Gastroesophageal sphincter (tissue), 3 donors: ENCODE results near the gene KRTAP10-2.

Source experiments
- CTCF ChIP-seq, 4 experiments: fragments of 200-600 bp in 2 of 4; fragments of 450-650 bp in 2 of 4; sonication (generic) in 1 of 4; IDR thresholded peaks; one replicate each; pipeline ENCODE4 v1.5.1; 2017 to 2019; ENCODE audit warnings: antibody characterized with exemption in 4 of 4, mild to moderate bottlenecking in 2 of 4, moderate library complexity in 2 of 4
- POLR2A ChIP-seq, 2 donors: fragments of 450-650 bp; IDR thresholded peaks; one replicate each; pipeline ENCODE4 v1.6.1; 2017; ENCODE audit warnings: antibody characterized with exemption in 2 of 2, mild to moderate bottlenecking in 2 of 2, moderate library complexity in 1 of 2
- POLR2AphosphoS5 ChIP-seq: sonication (generic); formaldehyde crosslinking; IDR thresholded peaks from one replicate; pipeline ENCODE4 v1.6.1; 2017; ENCODE audit warnings: antibody characterized with exemption

- TF ChIP-seq POLR2AphosphoS5 (no peak), CTCF (IDR thresholded peaks at IDR 0.05) (no peak), POLR2A (IDR thresholded peaks at IDR 0.05) (no peak)
Measured at GRCh38 chr21:44511938-44512275, 39.4 kb downstream of the KRTAP10-2 start.
